ENCODE measurements around the gene SLC5A7. TPM values are rescaled to one million over a fixed set of nuclear protein-coding genes. Genes with fewer than 3 reads are reported as not detected.

The SLC5A7 gene
- total RNA-seq: 10 to 100 TPM in 1 of 2 donors, 1 to 10 TPM in 1; 3.7 to 40.3 TPM
- polyA plus RNA-seq (ENCODE audit: insufficient read length in 2 of 2): 10 to 100 TPM; 11.3 to 18.3 TPM
- long read RNA-seq, donor 1, partial matches to known transcripts: 7 of 7 reads
- long read RNA-seq, donor 1, other reads (novel, unspliced or antisense): 0 of 7 reads
- long read RNA-seq, donor 2, full-length matches to known transcripts: 1 of 1 reads
- long read RNA-seq, donor 2, partial matches to known transcripts: 0 of 1 reads
- long read RNA-seq, donor 2, other reads (novel, unspliced or antisense): 0 of 1 reads
- long read RNA-seq, donor 3, full-length matches to known transcripts: 2 of 2 reads
- long read RNA-seq, donor 3, partial matches to known transcripts: 0 of 2 reads
- long read RNA-seq, donor 3, other reads (novel, unspliced or antisense): 0 of 2 reads
- long read RNA-seq, donor 4: 0 reads

GRCh38 chr2:107986278-107987217 is at the start of gene SLC5A7:
TSS of gene SLC5A7 (plus strand) at chr2:107986524. CDS start at chr2:107988156, 1,632 bp downstream.
- peak in 2 of 6 donors; percentile 16 to 42 for DNase-seq (ENCODE audit: low read depth in 4 of 6, low spot score in 6 of 6)
- Histone ChIP-seq H3K27me3 (ENCODE audit: control insufficient read depth, insufficient read depth, low read length) (peaks cover 18% of the 10 kb centered on the region), H3K9me3 (ENCODE audit: control insufficient read depth, insufficient read depth, low read length) (no peaks in the 10 kb centered on the region), H3K27ac (ENCODE audit: low read depth, low read length) (no peak within 1 kb of the TSS), H3K36me3 (ENCODE audit: control insufficient read depth, insufficient read depth, low read length) (no peaks in the 10 kb centered on the region), H3K4me3 (ENCODE audit: low read depth, low read length) (peak within 1 kb of the TSS; percentile 16), H3K4me1 (ENCODE audit: control insufficient read depth, insufficient read depth, low read length) (peaks cover 12% of the 10 kb centered on the region)
- 1% methylated on average over 68 of the region's 75 CpGs for WGBS (ENCODE audit: insufficient coverage)

DNA sequence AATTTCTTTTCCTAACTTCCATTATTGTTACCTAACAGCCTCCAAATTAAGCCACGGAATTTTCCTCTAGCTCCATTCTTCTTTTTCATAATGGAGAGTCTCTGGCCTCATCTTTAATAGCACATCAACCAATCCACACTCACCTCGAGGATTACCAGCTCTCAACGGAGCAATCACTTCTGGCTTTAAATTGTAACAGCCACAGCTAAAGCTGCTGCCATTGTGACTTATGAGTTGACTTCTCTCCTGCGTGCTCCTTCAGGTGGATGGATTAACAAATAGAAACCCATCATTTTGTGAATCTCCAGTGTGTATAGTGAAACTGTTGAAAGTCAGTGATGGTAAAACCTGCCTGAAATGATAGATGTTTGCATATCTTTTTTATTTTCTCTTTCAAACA is 24.9 kb upstream of the SLC5A7 start:
- H3K36me3 ChIP-seq (ENCODE audit: control insufficient read depth, insufficient read depth, low read length): no peaks in the 10 kb centered on the region
- no peaks in the 10 kb centered on the region for H3K9me3 ChIP-seq (ENCODE audit: control insufficient read depth, insufficient read depth, low read length)
- no peaks in the 10 kb centered on the region for H3K4me1 ChIP-seq (ENCODE audit: control insufficient read depth, insufficient read depth, low read length)
- no peak overlapping the region for H3K4me3 ChIP-seq (ENCODE audit: low read depth, low read length)
- WGBS (ENCODE audit: insufficient coverage): 24% methylated on average over 3 of the region's 4 CpGs
- peak in 1 of 6 donors; percentile 63 for DNase-seq (ENCODE audit: low read depth in 4 of 6, low spot score in 6 of 6)
- no peak overlapping the region for H3K27ac ChIP-seq (ENCODE audit: low read depth, low read length)
- H3K27me3 ChIP-seq (ENCODE audit: control insufficient read depth, insufficient read depth, low read length): no peaks in the 10 kb centered on the region

DNA sequence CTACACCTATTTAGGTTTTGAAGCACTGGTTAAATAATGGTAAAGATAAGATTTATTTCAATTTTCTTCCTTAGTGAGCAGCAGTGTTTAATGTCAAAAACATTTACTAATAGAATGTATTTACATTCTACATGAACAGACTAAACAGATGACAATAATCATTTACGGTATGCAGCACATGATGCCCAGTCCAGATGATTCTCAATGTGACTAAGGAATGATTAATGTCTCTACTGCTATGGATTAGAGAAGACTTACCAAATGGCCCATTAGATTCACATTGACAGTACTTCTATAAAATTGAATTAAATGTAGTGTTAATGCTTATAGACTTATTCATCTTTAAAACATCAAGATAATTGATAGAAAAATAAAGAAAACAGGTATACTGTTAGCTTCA is 22.1 kb upstream of the SLC5A7 start:
- no CpG with 5 or more reads among the region's 1 CpG for WGBS (ENCODE audit: insufficient coverage)
- Histone ChIP-seq H3K36me3 (ENCODE audit: control insufficient read depth, insufficient read depth, low read length) (no peaks in the 10 kb centered on the region), H3K9me3 (ENCODE audit: control insufficient read depth, insufficient read depth, low read length) (no peaks in the 10 kb centered on the region), H3K27me3 (ENCODE audit: control insufficient read depth, insufficient read depth, low read length) (no peaks in the 10 kb centered on the region), H3K4me3 (ENCODE audit: low read depth, low read length) (no peak overlapping the region), H3K4me1 (ENCODE audit: control insufficient read depth, insufficient read depth, low read length) (no peaks in the 10 kb centered on the region), H3K27ac (ENCODE audit: low read depth, low read length) (no peak overlapping the region)
- no peak for DNase-seq (ENCODE audit: low read depth in 4 of 6, low spot score in 6 of 6)

GRCh38 chr2:107984707-107985106 is 1.6 kb upstream of the SLC5A7 start:
- H3K4me1 ChIP-seq (ENCODE audit: control insufficient read depth, insufficient read depth, low read length): peaks cover 12% of the 10 kb centered on the region
- no peaks in the 10 kb centered on the region for H3K9me3 ChIP-seq (ENCODE audit: control insufficient read depth, insufficient read depth, low read length)
- 69% methylated on average over 2 of the region's 2 CpGs for WGBS (ENCODE audit: insufficient coverage)
- peaks cover 18% of the 10 kb centered on the region for H3K27me3 ChIP-seq (ENCODE audit: control insufficient read depth, insufficient read depth, low read length)
- no peak for DNase-seq (ENCODE audit: low read depth in 4 of 6, low spot score in 6 of 6)
- H3K4me3 ChIP-seq (ENCODE audit: low read depth, low read length): no peak overlapping the region
- H3K27ac ChIP-seq (ENCODE audit: low read depth, low read length): no peak overlapping the region
- H3K36me3 ChIP-seq (ENCODE audit: control insufficient read depth, insufficient read depth, low read length): no peaks in the 10 kb centered on the region

DNA sequence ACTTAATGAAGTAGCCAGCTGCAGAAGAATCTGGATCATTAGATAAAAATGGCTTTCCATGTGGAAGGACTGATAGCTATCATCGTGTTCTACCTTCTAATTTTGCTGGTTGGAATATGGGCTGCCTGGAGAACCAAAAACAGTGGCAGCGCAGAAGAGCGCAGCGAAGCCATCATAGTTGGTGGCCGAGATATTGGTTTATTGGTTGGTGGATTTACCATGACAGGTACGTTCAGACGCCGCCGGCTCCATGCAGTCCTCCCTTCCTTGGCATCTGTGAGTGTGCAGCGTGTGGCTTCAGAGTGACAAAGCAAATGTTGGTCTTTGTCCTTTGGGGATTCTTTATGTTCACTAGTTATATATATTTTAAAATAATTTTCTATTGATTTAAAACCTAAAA is 1.8 kb downstream of the SLC5A7 start:
- 96% methylated on average over 9 of the region's 10 CpGs for WGBS (ENCODE audit: insufficient coverage)
- Histone ChIP-seq H3K27ac (ENCODE audit: low read depth, low read length) (no peak overlapping the region), H3K9me3 (ENCODE audit: control insufficient read depth, insufficient read depth, low read length) (no peaks in the 10 kb centered on the region), H3K4me3 (ENCODE audit: low read depth, low read length) (no peak overlapping the region), H3K4me1 (ENCODE audit: control insufficient read depth, insufficient read depth, low read length) (peaks cover 12% of the 10 kb centered on the region), H3K36me3 (ENCODE audit: control insufficient read depth, insufficient read depth, low read length) (no peaks in the 10 kb centered on the region), H3K27me3 (ENCODE audit: control insufficient read depth, insufficient read depth, low read length) (peaks cover 18% of the 10 kb centered on the region)
- no peak for DNase-seq (ENCODE audit: low read depth in 4 of 6, low spot score in 6 of 6)

GRCh38 chr2:107989445-107989844 is 3.1 kb downstream of the SLC5A7 start:
- Histone ChIP-seq H3K4me3 (ENCODE audit: low read depth, low read length) (no peak overlapping the region), H3K27ac (ENCODE audit: low read depth, low read length) (no peak overlapping the region), H3K27me3 (ENCODE audit: control insufficient read depth, insufficient read depth, low read length) (peaks cover 18% of the 10 kb centered on the region), H3K36me3 (ENCODE audit: control insufficient read depth, insufficient read depth, low read length) (no peaks in the 10 kb centered on the region), H3K9me3 (ENCODE audit: control insufficient read depth, insufficient read depth, low read length) (no peaks in the 10 kb centered on the region), H3K4me1 (ENCODE audit: control insufficient read depth, insufficient read depth, low read length) (peaks cover 12% of the 10 kb centered on the region)
- 88% methylated on average over 4 of the region's 6 CpGs for WGBS (ENCODE audit: insufficient coverage)
- no peak for DNase-seq (ENCODE audit: low read depth in 4 of 6, low spot score in 6 of 6)

GRCh38 chr2:107990718-107991117 is 4.4 kb downstream of the SLC5A7 start:
- peaks cover 18% of the 10 kb centered on the region for H3K27me3 ChIP-seq (ENCODE audit: control insufficient read depth, insufficient read depth, low read length)
- H3K9me3 ChIP-seq (ENCODE audit: control insufficient read depth, insufficient read depth, low read length): no peaks in the 10 kb centered on the region
- H3K4me1 ChIP-seq (ENCODE audit: control insufficient read depth, insufficient read depth, low read length): peaks cover 12% of the 10 kb centered on the region
- no peak overlapping the region for H3K27ac ChIP-seq (ENCODE audit: low read depth, low read length)
- DNase-seq (ENCODE audit: low read depth in 4 of 6, low spot score in 6 of 6): no peak
- H3K36me3 ChIP-seq (ENCODE audit: control insufficient read depth, insufficient read depth, low read length): no peaks in the 10 kb centered on the region
- no peak overlapping the region for H3K4me3 ChIP-seq (ENCODE audit: low read depth, low read length)

DNA sequence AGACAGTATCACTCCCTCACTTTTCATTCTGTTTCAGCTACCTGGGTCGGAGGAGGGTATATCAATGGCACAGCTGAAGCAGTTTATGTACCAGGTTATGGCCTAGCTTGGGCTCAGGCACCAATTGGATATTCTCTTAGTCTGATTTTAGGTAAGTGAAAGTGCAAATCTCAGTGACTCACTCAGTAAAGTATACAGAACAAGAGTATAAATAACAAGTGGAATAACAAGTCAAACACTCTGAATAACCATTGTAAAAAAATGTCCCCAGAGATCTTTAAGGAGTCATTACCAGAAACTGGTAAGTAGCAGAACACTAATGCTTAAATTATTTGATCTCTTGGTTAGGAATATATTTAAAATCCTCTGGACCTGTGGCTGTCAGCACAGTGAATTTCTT is 5.7 kb downstream of the SLC5A7 start:
- Histone ChIP-seq H3K4me3 (ENCODE audit: low read depth, low read length) (no peak overlapping the region), H3K27ac (ENCODE audit: low read depth, low read length) (no peak overlapping the region), H3K27me3 (ENCODE audit: control insufficient read depth, insufficient read depth, low read length) (peaks cover 4% of the 10 kb centered on the region), H3K4me1 (ENCODE audit: control insufficient read depth, insufficient read depth, low read length) (no peaks in the 10 kb centered on the region), H3K9me3 (ENCODE audit: control insufficient read depth, insufficient read depth, low read length) (no peaks in the 10 kb centered on the region), H3K36me3 (ENCODE audit: control insufficient read depth, insufficient read depth, low read length) (no peaks in the 10 kb centered on the region)
- no CpG with 5 or more reads among the region's 1 CpG for WGBS (ENCODE audit: insufficient coverage)
- DNase-seq (ENCODE audit: low read depth in 4 of 6, low spot score in 6 of 6): no peak

DNA sequence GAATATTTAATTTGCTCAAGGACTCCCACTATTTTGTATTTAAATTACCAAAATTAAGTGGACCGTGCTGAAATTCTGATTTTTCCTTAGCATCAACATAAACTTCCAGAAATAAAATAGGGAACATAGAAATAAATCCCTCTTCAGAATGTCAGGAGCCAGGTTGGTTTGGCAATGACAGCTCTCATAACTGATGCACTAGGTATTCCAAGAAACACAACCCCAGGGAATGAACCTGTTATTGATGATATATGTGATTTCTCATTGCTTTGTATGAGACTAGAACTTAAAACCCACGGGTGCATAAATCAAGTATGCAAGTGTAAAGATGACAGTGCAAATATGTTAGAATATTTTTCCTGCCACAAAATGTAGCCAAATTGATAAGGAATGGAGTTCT is 12.8 kb downstream of the SLC5A7 start:
- no peak for DNase-seq (ENCODE audit: low read depth in 4 of 6, low spot score in 6 of 6)
- WGBS (ENCODE audit: insufficient coverage): 100% methylated on average over 1 of the region's 2 CpGs

More for the DNA sequence above, 12.8 kb downstream of the SLC5A7 start:
- no peak overlapping the region for H3K27ac ChIP-seq (ENCODE audit: low read depth, low read length)
- H3K27me3 ChIP-seq (ENCODE audit: control insufficient read depth, insufficient read depth, low read length): no peaks in the 10 kb centered on the region
- H3K9me3 ChIP-seq (ENCODE audit: control insufficient read depth, insufficient read depth, low read length): no peaks in the 10 kb centered on the region
- no peaks in the 10 kb centered on the region for H3K36me3 ChIP-seq (ENCODE audit: control insufficient read depth, insufficient read depth, low read length)
- H3K4me3 ChIP-seq (ENCODE audit: low read depth, low read length): no peak overlapping the region
- no peaks in the 10 kb centered on the region for H3K4me1 ChIP-seq (ENCODE audit: control insufficient read depth, insufficient read depth, low read length)
